GM13976 (cell line): ENCODE results near the gene DOCK11.

ENCODE experiments used
- DNase-seq: peaks from one replicate; pipeline ENCODE4 v3.0.0; 2012; ENCODE audit warnings: low spot score
- CTCF ChIP-seq: IDR thresholded peaks from 2 replicates; pipeline ENCODE4 v1.5.1; 2012; ENCODE audit warnings: borderline replicate concordance, mild to moderate bottlenecking; ENCODE audit not compliant: insufficient read depth; ENCODE audit errors: extremely low read depth, missing control alignments, control extremely low read depth
- in situ Hi-C: fragments of 300-500 bp; cut with MboI; formaldehyde crosslinking; loops from one replicate; pipeline ENCODE4 v1.12.0; 2022; ENCODE audit warnings: low sequenced_read_pairs, mixed read lengths, inconsistent platforms; ENCODE audit not compliant: unreplicated experiment

The DOCK11 gene

GRCh38 chrX:118520216-118521206, 24.9 kb downstream of the DOCK11 start:
- TF ChIP-seq CTCF, result no peak
- in situ Hi-C loops, result no loop called here
- DNase-seq, result no peak

- no peak for DNase-seq
- no peak for TF ChIP-seq CTCF
- in situ Hi-C loops, result no loop called here
Observed at GRCh38 chrX:118521435-118521834, 25.8 kb downstream of the DOCK11 start.

GRCh38 chrX:118522230-118522926, 26.8 kb downstream of the DOCK11 start:
- in situ Hi-C loops, result no loop called here
- no peak for TF ChIP-seq CTCF
- no peak for DNase-seq

GRCh38 chrX:118523920-118524319, 28.3 kb downstream of the DOCK11 start:
- no peak for TF ChIP-seq CTCF
- DNase-seq, result no peak
- in situ Hi-C loops, result no loop called here

GRCh38 chrX:118524344-118524743, 28.7 kb downstream of the DOCK11 start:
- no peak for TF ChIP-seq CTCF
- in situ Hi-C loops, result no loop called here
- no peak for DNase-seq

GRCh38 chrX:118525174-118525730, 29.6 kb downstream of the DOCK11 start:
- no peak for TF ChIP-seq CTCF
- in situ Hi-C loops, result no loop called here
- DNase-seq, result no peak
